Activated CD8-positive, alpha-beta memory T cell treated with anti-CD3 and anti-CD28 coated beads for 24 hours (primary cell): ENCODE measurements around the gene HMGA1.

Experiments used
- DNase-seq: peaks from one replicate; pipeline ENCODE4 v3.0.0-alpha.2; 2020

The HMGA1 gene, protein sequence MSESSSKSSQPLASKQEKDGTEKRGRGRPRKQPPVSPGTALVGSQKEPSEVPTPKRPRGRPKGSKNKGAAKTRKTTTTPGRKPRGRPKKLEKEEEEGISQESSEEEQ

DNA sequence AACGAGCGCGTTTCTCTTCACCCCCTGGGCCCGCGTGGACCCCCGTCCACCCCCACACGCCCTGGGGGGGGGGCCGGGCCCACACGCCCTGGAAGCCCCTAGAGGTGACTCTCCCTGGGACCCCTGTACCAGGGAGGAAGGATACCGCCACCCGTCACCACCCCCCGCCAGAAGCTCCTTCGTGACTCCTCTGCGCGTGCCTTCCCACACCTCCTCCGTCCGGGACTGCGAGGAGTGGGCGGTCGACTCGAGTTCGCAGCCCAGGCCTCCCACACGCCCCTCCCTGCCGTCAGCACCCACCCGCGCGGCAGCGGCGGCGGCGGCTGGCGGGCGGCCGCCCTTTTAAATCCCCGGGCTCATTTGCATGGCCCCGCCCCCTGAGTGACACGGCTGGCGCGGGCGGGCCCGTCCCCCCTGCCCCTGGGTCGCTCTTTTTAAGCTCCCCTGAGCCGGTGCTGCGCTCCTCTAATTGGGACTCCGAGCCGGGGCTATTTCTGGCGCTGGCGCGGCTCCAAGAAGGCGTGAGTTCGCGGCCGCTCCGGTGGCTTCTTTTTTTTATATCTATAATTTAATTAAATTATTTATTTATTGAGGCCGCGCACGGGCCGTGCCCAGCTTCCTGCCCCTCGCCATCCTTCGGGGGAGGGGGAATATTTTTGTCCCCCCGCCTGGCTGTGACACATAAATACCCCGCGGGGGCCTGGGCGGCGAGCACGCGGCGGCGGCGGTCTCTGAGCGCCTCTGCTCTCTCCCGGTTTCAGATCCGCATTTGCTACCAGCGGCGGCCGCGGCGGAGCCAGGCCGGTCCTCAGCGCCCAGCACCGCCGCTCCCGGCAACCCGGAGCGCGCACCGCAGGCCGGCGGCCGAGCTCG, at the start of gene HMGA1:
TSS of gene HMGA1 (plus strand) at position 431 of the 873 bp plus-strand sequence. CDS start 3,908 bp downstream, outside the sequence.
- peak; percentile 94 for DNase-seq

DNA sequence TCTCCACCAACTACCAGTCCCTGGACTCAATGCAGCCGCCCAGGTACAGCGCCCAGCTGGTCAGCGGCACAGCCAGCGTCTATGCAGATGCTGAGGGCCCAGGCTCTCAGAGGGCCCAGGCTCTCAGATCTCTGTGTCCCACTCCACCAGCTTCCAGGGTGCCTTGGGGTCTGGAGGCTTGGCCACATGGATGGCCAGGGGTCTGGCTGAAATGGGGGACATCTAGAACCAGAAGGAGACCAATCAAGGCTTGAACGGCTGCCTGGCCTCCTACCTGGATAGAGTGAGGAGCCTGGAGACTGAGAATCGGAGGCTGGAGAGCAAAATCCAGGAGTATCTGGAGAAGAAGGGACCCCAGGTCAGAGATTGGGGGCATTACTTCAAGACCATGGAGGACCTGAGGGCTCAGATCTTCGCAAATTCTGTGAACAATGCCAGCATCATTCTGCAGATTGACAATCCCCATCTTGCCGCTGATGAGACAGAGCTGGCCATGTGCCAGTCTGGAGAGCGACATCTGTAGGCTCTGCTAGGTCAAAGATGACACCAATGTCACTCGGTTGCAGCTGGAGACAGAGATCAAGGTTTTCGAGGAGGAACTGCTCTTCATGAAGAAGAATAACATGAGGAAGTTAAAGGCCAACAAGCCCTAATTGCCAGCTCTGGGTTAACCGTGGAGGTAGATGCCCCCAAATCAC, 46.7 kb upstream of the HMGA1 start:
- peak; percentile 72 for DNase-seq

GRCh38 chr6:34190504-34191122, 46.1 kb upstream of the HMGA1 start:
- no peak for DNase-seq

- DNase-seq, result no peak
Observed at GRCh38 chr6:34194772-34195171, 41.9 kb upstream of the HMGA1 start.

- no peak for DNase-seq
Observed at GRCh38 chr6:34195726-34196115, 41.0 kb upstream of the HMGA1 start.

- DNase-seq, result peak; percentile 98
Observed at GRCh38 chr6:34196116-34196832, 40.4 kb upstream of the HMGA1 start.

DNA sequence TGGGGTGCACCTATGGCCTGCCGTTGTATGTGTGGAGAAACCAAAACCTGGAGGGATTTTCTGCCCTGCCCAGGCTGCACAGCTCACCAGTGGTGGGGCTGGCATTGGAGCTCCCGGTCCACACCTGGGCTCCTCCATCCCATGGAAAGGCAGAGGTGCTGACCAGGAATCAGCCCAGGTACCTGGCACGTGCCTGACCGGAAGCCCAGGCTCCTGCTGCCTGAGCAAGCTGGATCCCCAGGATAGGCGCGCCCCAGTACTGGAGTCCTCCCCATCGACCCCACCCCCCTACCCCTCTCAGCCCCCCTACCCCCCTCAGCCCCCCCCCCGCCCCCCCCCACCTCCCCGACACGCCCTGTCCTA, 39.9 kb upstream of the HMGA1 start:
- no peak for DNase-seq

DNA sequence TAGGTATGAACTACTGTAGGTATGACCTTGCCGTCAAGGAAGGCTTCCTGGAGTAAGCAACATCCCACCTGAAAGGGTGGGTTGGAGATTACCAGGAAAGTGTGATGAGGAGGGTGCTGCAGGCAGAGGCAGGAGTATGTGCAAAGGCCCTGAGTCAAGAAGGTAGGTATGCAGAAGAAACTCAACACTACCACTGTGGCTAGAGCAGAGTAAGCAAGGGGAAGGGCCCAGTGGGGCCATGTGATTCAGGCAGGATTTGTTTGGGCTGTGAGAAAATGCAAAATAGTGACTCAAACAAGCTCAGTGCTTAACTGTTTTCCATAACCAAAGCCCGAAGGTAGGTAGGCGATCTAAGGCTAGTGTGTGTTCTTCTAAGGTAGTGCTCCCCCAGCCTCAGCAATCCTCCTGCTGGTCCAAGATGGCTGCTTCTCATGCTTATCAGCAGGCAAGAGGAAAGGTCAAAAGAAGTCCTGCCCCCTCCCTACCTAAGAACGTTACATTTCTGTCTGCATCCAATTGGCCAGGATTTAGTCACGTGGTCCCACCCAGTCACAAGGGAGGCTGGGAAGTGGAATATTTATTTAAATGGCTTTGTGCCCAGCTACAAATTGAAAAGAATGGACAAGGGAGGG, 36.2 kb upstream of the HMGA1 start:
- DNase-seq, result no peak

GRCh38 chr6:34201455-34202107, 35.1 kb upstream of the HMGA1 start:
- no peak for DNase-seq

- no peak for DNase-seq
Observed at GRCh38 chr6:34202329-34203201, 34.1 kb upstream of the HMGA1 start.

DNA sequence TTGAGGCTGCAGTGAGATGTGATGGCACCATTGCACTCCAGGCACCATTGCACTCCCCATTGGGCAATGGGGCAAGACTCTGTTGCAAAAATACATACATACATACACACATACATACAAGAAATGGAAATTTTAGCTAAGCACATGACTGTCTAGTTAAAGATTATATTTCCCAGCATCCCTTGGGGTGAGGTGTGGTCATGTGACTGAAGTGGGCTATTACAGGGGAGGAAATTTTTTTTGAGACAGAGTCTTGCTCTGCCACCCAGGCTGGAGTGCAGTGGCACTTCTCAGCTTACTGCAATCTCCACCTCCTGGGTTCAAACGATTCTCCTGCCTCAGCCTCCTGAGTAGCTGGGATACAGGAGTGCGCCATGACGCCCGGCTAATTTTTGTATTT, 32.0 kb upstream of the HMGA1 start:
- no peak for DNase-seq

- DNase-seq, result no peak
Observed at GRCh38 chr6:34205466-34205865, 31.2 kb upstream of the HMGA1 start.

GRCh38 chr6:34205916-34206315, 30.8 kb upstream of the HMGA1 start:
- DNase-seq, result no peak

GRCh38 chr6:34206726-34207125, 29.9 kb upstream of the HMGA1 start:
- no peak for DNase-seq

DNA sequence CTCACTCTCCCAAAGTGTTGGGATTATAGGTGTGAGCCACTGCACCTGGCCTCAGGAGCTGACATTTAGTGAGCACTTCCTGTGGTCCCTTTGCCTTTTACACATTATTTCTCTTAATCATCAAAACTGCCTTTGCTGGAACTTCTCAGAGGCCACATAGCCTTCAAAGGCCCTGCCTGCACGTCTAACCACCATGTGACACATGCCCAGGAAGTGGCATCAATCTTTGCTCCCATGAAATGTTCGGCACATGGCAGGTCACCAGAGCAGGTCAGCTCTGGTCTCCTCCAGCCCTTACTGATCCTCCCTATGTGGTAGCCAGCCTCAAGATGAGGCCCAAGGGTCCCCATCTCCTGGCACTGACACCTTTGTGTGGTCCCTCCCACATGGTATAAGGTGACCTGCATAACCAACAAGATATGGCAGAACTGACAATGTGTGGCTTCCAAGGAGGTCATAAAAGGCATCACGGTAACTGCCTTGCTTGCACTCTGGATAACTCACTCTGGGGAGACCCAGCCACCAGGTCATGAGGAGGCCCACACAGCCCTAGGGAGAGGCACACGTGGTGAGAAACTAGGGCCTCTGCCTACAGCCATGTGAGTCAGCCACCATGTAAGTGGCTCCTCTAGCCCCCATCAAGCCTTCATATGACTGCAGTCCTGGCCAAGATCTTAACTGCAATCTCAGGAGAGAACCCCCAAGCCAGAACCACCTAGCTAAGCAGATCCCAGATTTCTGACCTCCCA, 28.8 kb upstream of the HMGA1 start:
- DNase-seq, result no peak

DNA sequence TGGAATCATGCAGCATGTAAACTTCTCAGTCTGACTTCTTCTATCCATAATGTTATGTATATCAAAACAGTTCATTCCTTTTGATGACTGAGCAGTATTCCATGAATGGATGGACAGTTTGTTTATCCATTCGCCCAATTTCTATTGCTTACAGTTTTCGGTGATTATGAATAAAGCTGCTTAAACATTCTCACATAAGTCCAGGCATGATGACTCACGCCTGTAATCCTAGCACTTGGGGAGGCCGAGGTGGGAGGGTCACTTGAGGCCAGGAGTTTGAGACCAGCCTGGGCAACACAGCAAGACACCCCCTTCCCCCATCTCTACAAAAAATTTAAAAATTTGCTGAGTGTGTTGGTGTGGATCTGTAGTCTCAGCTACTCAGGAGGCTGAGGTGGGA, 22.9 kb upstream of the HMGA1 start:
- DNase-seq, result no peak

DNA sequence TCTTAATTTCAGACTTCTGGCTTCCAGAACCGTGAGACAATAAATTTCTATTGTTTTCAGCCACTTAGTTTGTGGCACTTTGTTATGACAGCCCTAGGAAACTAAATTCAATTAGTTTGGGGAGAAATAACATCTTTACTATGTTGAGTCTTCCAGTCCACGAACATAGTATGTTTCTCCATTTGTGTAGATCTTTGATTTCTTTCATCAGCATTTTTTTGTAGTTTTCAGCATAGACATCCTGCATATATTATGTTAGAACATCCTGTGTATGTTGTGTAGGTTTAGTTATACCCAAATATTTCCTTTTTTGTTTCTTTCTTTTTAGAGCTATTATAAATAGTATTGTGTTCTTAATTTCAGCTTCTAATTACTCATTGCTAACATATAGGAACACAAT, 18.0 kb upstream of the HMGA1 start:
- no peak for DNase-seq

DNA sequence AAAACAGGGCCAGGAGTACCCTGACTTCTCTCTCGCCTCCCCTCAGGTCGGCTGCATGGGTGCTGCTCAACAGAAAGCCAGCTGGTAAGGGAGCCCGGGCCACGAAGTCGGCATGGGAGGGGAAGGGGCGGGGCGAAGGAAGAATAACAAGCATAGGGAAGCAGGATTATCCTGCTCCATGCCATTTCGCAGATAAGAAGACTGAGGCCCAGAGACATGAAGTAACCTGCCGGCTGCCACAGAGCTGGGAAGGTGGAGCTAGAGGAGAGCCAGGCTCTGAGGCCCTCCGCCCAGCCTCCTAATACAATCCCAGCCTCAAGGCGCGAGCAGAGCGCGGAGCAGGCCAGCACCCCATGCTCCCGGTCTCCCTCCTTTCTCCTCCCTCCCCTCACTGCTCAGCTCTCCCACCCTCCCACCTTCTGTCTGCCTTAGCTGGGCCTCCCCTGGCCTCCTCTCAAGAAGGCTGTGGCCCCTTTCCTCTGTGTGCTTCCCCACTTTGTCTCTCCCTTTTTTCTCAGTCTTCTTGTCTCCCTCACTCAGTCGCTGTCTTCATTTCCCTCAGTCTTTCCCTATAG, 13.2 kb upstream of the HMGA1 start:
- DNase-seq, result no peak
